Effector memory CD4-positive, alpha-beta T cell (primary cell): ENCODE results near the gene TTC23.

ENCODE experiments used
- DNase-seq, 3 donors: peaks; one replicate each; pipeline ENCODE4 v3.0.0-alpha.2; 2020
- H3K27ac ChIP-seq: 2 replicates; pipeline ENCODE4 v1.7.0; 2013; ENCODE audit warnings: mild to moderate bottlenecking, low read length, moderate library complexity; ENCODE audit not compliant: insufficient read depth, poor library complexity, severe bottlenecking
- H3K27me3 ChIP-seq: replicated peaks from 2 replicates; pipeline ENCODE4 v1.7.0; 2013; ENCODE audit warnings: mild to moderate bottlenecking, low read length; ENCODE audit not compliant: insufficient read depth, control insufficient read depth, poor library complexity, severe bottlenecking
- H3K36me3 ChIP-seq: 2 replicates; pipeline ENCODE4 v1.7.0; 2013; ENCODE audit warnings: mild to moderate bottlenecking, low read length, moderate library complexity; ENCODE audit not compliant: control insufficient read depth, insufficient read depth
- H3K4me1 ChIP-seq: 2 replicates; pipeline ENCODE4 v1.7.0; 2013; ENCODE audit warnings: low read length, mild to moderate bottlenecking; ENCODE audit not compliant: control insufficient read depth, insufficient read depth, poor library complexity, severe bottlenecking
- H3K4me3 ChIP-seq: 2 replicates; pipeline ENCODE4 v1.7.0; 2013; ENCODE audit warnings: low read length, low read depth, mild to moderate bottlenecking; ENCODE audit not compliant: insufficient read depth, poor library complexity, severe bottlenecking
- H3K9me3 ChIP-seq: 2 replicates; pipeline ENCODE4 v1.7.0; 2013; ENCODE audit warnings: mild to moderate bottlenecking, low read length, moderate library complexity; ENCODE audit not compliant: control insufficient read depth

The TTC23 gene

GRCh38 chr15:99132634-99133287 is 116.6 kb downstream of the TTC23 start:
- Histone ChIP-seq H3K36me3 (no peaks in the 10 kb centered on the region), H3K27ac (no peak overlapping the region), H3K4me1 (no peaks in the 10 kb centered on the region), H3K9me3 (no peaks in the 10 kb centered on the region), H3K4me3 (no peak overlapping the region), H3K27me3 (no peaks in the 10 kb centered on the region)
- no peak for DNase-seq

DNA sequence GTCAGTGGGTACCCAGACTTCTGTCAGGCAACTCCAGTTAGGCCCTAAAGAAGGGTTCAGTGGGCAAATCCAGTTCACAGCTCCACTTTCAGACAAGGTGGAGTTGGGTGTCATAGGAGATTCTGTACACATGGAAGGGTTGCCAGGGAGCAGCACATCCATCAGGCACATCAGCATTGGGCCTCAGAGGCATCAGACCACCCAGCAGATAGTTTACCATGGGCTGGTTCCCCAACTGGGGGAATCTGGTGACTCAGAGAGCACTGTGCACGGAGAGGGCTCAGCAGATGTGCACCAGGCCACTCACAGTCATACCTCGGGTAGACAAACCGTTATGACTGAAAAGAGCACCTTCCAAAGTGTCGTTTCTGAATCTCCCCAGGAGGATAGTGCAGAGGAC is 117.3 kb downstream of the TTC23 start:
- H3K27ac ChIP-seq, result no peak overlapping the region
- H3K4me3 ChIP-seq, result no peak overlapping the region
- no peaks in the 10 kb centered on the region for H3K9me3 ChIP-seq
- DNase-seq, result no peak
- no peaks in the 10 kb centered on the region for H3K4me1 ChIP-seq
- H3K27me3 ChIP-seq, result no peaks in the 10 kb centered on the region
- H3K36me3 ChIP-seq, result no peaks in the 10 kb centered on the region

DNA sequence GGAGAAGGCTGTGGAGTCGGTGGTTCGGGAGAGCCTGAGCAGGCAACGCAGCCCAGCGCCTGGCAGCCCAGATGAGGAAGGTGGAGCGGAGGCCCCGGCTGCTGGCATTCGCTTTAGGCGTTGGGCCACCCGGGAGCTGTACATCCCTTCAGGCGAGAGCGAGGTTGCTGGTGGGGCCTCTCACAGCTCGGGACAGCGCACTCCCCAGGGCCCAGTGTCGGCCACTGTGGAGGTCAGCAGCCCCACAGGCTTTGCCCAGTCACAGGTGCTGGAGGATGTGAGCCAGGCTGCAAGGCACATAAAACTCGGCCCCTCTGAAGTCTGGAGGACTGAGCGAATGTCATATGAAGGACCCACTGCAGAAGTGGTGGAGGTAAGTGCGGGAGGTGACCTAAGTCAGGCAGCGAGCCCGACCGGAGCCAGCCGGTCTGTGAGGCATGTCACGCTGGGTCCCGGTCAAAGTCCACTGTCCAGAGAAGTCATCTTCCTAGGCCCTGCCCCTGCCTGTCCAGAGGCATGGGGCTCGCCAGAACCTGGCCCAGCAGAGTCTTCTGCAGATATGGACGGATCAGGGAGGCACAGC is 117.8 kb downstream of the TTC23 start:
- Histone ChIP-seq H3K4me3 (no peak overlapping the region), H3K4me1 (no peaks in the 10 kb centered on the region), H3K27me3 (no peaks in the 10 kb centered on the region), H3K9me3 (no peaks in the 10 kb centered on the region), H3K27ac (no peak overlapping the region), H3K36me3 (no peaks in the 10 kb centered on the region)
- DNase-seq, result no peak

- Histone ChIP-seq H3K9me3 (no peaks in the 10 kb centered on the region), H3K27ac (no peak overlapping the region), H3K4me3 (no peak overlapping the region)
Measured at GRCh38 chr15:99130765-99131440, 118.5 kb downstream of the TTC23 start.

GRCh38 chr15:99130314-99130713 is 119.1 kb downstream of the TTC23 start:
- Histone ChIP-seq H3K4me1 (no peaks in the 10 kb centered on the region), H3K36me3 (no peaks in the 10 kb centered on the region), H3K27ac (no peak overlapping the region), H3K4me3 (no peak overlapping the region), H3K27me3 (no peaks in the 10 kb centered on the region), H3K9me3 (no peaks in the 10 kb centered on the region)
- no peak for DNase-seq

More at GRCh38 chr15:99130765-99131440, 118.5 kb downstream of the TTC23 start:
- H3K36me3 ChIP-seq, result no peaks in the 10 kb centered on the region
- no peak for DNase-seq
- no peaks in the 10 kb centered on the region for H3K4me1 ChIP-seq
- H3K27me3 ChIP-seq, result no peaks in the 10 kb centered on the region

DNA sequence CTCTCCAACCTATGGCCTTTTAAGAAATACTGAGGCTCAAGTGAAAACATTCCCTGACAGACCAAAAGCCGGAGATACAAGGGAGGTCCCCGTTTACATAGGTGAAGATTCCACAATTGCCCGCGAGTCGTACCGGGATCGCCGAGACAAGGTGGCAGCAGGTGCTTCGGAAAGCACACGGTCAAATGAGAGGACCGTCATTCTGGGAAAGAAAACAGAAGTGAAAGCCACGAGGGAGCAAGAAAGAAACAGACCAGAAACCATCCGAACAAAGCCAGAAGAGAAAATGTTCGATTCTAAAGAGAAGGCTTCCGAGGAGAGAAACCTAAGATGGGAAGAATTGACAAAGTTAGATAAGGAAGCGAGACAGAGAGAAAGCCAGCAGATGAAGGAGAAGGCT is 119.7 kb downstream of the TTC23 start:
- H3K9me3 ChIP-seq, result no peaks in the 10 kb centered on the region
- DNase-seq, result no peak
- no peaks in the 10 kb centered on the region for H3K27me3 ChIP-seq
- H3K4me3 ChIP-seq, result no peak overlapping the region
- H3K27ac ChIP-seq, result no peak overlapping the region
- no peaks in the 10 kb centered on the region for H3K36me3 ChIP-seq
- no peaks in the 10 kb centered on the region for H3K4me1 ChIP-seq

- H3K36me3 ChIP-seq, result no peaks in the 10 kb centered on the region
- DNase-seq, result no peak
- no peak overlapping the region for H3K4me3 ChIP-seq
Measured at GRCh38 chr15:99128411-99128810, 121.0 kb downstream of the TTC23 start.

GRCh38 chr15:99127773-99128172 is 121.6 kb downstream of the TTC23 start:
- Histone ChIP-seq H3K4me1 (no peaks in the 10 kb centered on the region), H3K27ac (no peak overlapping the region), H3K9me3 (no peaks in the 10 kb centered on the region), H3K27me3 (no peaks in the 10 kb centered on the region), H3K36me3 (no peaks in the 10 kb centered on the region), H3K4me3 (no peak overlapping the region)
- no peak for DNase-seq

More at GRCh38 chr15:99128411-99128810, 121.0 kb downstream of the TTC23 start:
- no peak overlapping the region for H3K27ac ChIP-seq
- H3K4me1 ChIP-seq, result no peaks in the 10 kb centered on the region
- no peaks in the 10 kb centered on the region for H3K27me3 ChIP-seq
- no peaks in the 10 kb centered on the region for H3K9me3 ChIP-seq

GRCh38 chr15:99126930-99127329 is 122.5 kb downstream of the TTC23 start:
- Histone ChIP-seq H3K4me1 (no peaks in the 10 kb centered on the region), H3K27ac (no peak overlapping the region), H3K9me3 (no peaks in the 10 kb centered on the region), H3K4me3 (no peak overlapping the region), H3K36me3 (no peaks in the 10 kb centered on the region), H3K27me3 (no peaks in the 10 kb centered on the region)
- no peak for DNase-seq

DNA sequence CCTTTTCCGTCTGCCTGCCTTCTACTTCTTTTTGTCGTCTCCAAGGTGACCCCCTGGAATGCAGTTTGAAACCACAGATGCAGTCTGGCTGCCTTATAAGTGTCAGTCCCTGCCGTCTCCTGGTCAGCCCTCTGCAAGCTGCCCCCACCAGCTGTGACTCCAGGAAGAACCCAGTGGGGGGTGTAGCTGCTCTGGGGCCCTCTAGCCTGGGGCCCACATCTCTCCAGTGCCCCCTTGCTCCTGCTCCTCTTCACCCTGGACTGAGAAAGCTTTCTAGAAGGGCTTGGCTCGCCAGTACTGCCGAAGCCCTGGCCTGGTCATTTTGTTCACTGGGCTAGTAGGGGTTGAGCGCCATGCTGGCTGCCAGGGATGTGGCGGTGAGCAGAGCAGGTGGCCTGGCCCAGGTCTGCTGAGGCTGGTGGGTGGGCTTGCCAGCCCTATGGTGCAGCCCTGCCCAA is 123.2 kb downstream of the TTC23 start:
- DNase-seq, result no peak
- H3K27me3 ChIP-seq, result no peaks in the 10 kb centered on the region
- no peaks in the 10 kb centered on the region for H3K36me3 ChIP-seq
- H3K27ac ChIP-seq, result no peak overlapping the region
- no peaks in the 10 kb centered on the region for H3K4me1 ChIP-seq
- H3K4me3 ChIP-seq, result no peak overlapping the region
- H3K9me3 ChIP-seq, result no peaks in the 10 kb centered on the region
